Measurements from ENCODE around the gene SF3B6. TPM values are rescaled to one million over a fixed set of nuclear protein-coding genes. Genes with fewer than 3 reads are reported as not detected.
"Not testable (repeated sequence)": the region's sequence is repeated elsewhere in the genome, so short reads cannot be mapped to it uniquely, and the experiment has no call there.

Gene SF3B6
- total and polyA plus RNA-seq, 10 donors = 47.2 to 114 (median 67.9) TPM

- WGBS, 5 donors = 86 to 96% (median 93%) methylated on average over 6 to 8 of the region's 8 CpGs
- intact Hi-C loops (cut with DNase I; ENCODE audit: low total_unique reads) = no loop called here
- peaks cover 0 to 37% (median 11%) of the 10 kb centered on the region in 8 donors for H3K9me3 ChIP-seq
Observed at GRCh38 chr2:24104110-24104650, 28.1 kb upstream of the SF3B6 start.

GRCh38 chr2:24102677-24103076 is 26.6 kb upstream of the SF3B6 start:
- no peak for DNase-seq
- Histone ChIP-seq H3K9me3 (peaks cover 0 to 27% (median 6%) of the 10 kb centered on the region in 8 donors), H3K27me3 (replicated peaks in 1 of 7) (no peaks in the 10 kb centered on the region), H3K4me3 (no peak overlapping the region), H3K27ac (no peak overlapping the region), H3K36me3 (peaks cover 0 to 38% (median 6%) of the 10 kb centered on the region in 6 donors), H3K4me1 (no peaks in the 10 kb centered on the region)
- 97 to 100% (median 98%) methylated on average over 1 of the region's 1 CpG for WGBS, 5 donors
- intact Hi-C loops (cut with DNase I; ENCODE audit: low total_unique reads) = no loop called here
- no peak for TF ChIP-seq POLR2A (IDR thresholded peaks at IDR 0.05)
- TF ChIP-seq CTCF (IDR thresholded peaks at IDR 0.05 in 8 of 11, conservative IDR thresholded peaks at IDR 0.05 in 3 of 11) = no peak
- no peak for TF ChIP-seq POLR2AphosphoS5 (IDR thresholded peaks at IDR 0.05)

More at GRCh38 chr2:24104110-24104650, 28.1 kb upstream of the SF3B6 start:
- H3K4me1 ChIP-seq = no peaks in the 10 kb centered on the region
- no peak overlapping the region for H3K4me3 ChIP-seq
- no peak for DNase-seq
- no peak overlapping the region for H3K27ac ChIP-seq
- H3K36me3 ChIP-seq = peaks cover 0 to 38% (median 6%) of the 10 kb centered on the region in 6 donors
- no peak for TF ChIP-seq CTCF (IDR thresholded peaks at IDR 0.05 in 8 of 11, conservative IDR thresholded peaks at IDR 0.05 in 3 of 11)
- no peak for TF ChIP-seq POLR2A (IDR thresholded peaks at IDR 0.05)
- no peak for TF ChIP-seq POLR2AphosphoS5 (IDR thresholded peaks at IDR 0.05)
- H3K27me3 ChIP-seq (replicated peaks in 1 of 7) = no peaks in the 10 kb centered on the region

DNA sequence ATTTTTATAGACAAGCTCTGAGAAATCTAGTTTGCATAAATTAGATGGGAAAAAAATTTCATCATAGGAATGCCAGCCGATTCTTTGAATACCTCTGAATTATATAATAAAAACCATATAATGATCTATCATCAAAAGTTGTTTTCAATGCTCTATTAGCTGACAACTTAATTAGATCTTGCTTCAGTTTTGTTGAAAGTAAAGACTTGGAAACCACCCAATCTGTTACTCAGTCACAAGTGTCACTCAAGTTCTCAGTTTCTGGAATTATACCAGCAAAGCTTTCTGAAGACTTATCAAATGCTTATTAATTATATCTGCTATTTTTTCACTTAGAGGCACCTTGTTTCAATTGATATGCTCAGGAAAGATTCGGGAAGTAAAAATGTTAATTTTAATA is 25.9 kb upstream of the SF3B6 start:
- H3K27ac ChIP-seq = no peak overlapping the region
- H3K9me3 ChIP-seq = peaks cover 0 to 22% (median 4%) of the 10 kb centered on the region in 8 donors
- H3K36me3 ChIP-seq = peaks cover 0 to 38% (median 6%) of the 10 kb centered on the region in 6 donors
- H3K27me3 ChIP-seq (replicated peaks in 1 of 7) = no peaks in the 10 kb centered on the region
- H3K4me3 ChIP-seq = no peak overlapping the region
- intact Hi-C loops (cut with DNase I; ENCODE audit: low total_unique reads) = no loop called here
- 68 to 95% (median 76%) methylated on average over 2 of the region's 2 CpGs for WGBS, 5 donors
- DNase-seq = no peak
- no peaks in the 10 kb centered on the region for H3K4me1 ChIP-seq
- TF ChIP-seq CTCF (IDR thresholded peaks at IDR 0.05 in 8 of 11, conservative IDR thresholded peaks at IDR 0.05 in 3 of 11) = no peak
- TF ChIP-seq POLR2AphosphoS5 (IDR thresholded peaks at IDR 0.05) = no peak
- TF ChIP-seq POLR2A (IDR thresholded peaks at IDR 0.05) = no peak

DNA sequence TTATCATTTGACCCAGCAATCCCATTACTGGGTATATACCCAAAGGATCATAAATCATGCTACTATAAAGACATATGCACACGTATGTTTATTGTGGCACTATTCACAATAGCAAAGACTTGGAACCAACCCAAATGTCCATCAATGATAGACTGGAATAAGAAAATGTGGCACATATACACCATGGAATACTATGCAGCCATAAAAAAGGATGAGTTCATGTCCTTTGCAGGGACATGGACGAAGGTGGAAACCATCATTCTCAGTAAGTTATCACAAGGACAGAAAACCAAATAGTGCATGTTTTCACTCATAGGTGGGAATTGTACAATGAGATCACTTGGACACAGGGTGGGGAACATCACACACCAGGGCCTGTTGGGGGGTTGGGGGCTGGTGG is 24.6 kb upstream of the SF3B6 start:
- intact Hi-C loops (cut with DNase I; ENCODE audit: low total_unique reads) = not testable (repeated sequence)
- 91 to 100% (median 97%) methylated on average over 2 of the region's 2 CpGs for WGBS, 5 donors

GRCh38 chr2:24095171-24095677 is 19.1 kb upstream of the SF3B6 start:
- H3K4me3 ChIP-seq; DNase-seq; H3K4me1 ChIP-seq; intact Hi-C loops (cut with DNase I; ENCODE audit: low total_unique reads); H3K9me3 ChIP-seq; H3K27ac ChIP-seq; H3K27me3 ChIP-seq (replicated peaks in 1 of 7): not testable (repeated sequence)
- H3K36me3 ChIP-seq = peaks cover 0 to 58% (median 11%) of the 10 kb centered on the region in 6 donors
- WGBS, 5 donors = 83 to 92% (median 88%) methylated on average over 11 to 17 of the region's 17 CpGs

More for the DNA sequence above, 24.6 kb upstream of the SF3B6 start:
- H3K27ac ChIP-seq; H3K4me3 ChIP-seq; H3K4me1 ChIP-seq; DNase-seq; H3K27me3 ChIP-seq (replicated peaks in 1 of 7): not testable (repeated sequence)
- Histone ChIP-seq H3K36me3 (peaks cover 0 to 49% (median 9%) of the 10 kb centered on the region in 6 donors), H3K9me3 (peaks cover 0 to 14% (median 0%) of the 10 kb centered on the region in 8 donors)

DNA sequence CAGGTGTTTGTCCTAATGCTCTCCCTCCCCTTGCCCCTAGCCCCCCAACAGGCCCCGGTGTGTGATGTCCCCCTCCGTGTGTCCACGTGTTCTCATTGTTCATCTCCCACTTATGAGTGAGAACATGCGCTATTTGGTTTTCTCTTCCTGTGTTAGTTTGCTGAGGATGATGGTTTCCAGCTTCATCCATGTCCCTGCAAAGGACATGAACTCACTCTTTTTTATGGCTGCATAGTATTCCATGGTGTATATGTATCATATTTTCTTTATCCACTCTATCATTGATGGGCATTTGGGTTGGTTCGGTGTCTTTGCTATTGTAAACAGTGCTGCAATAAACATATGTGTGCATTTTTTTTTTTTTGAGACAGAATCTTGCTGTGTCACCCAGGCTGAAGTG is 17.1 kb upstream of the SF3B6 start:
- DNase-seq; H3K4me1 ChIP-seq; H3K27ac ChIP-seq; H3K27me3 ChIP-seq (replicated peaks in 1 of 7); H3K9me3 ChIP-seq; H3K4me3 ChIP-seq; intact Hi-C loops (cut with DNase I; ENCODE audit: low total_unique reads): not testable (repeated sequence)
- peaks cover 0 to 67% (median 11%) of the 10 kb centered on the region in 6 donors for H3K36me3 ChIP-seq
- WGBS, 5 donors = 98 to 100% (median 99%) methylated on average over 5 of the region's 5 CpGs
